ENCODE measurements around the gene NLN.

Gene NLN

DNA sequence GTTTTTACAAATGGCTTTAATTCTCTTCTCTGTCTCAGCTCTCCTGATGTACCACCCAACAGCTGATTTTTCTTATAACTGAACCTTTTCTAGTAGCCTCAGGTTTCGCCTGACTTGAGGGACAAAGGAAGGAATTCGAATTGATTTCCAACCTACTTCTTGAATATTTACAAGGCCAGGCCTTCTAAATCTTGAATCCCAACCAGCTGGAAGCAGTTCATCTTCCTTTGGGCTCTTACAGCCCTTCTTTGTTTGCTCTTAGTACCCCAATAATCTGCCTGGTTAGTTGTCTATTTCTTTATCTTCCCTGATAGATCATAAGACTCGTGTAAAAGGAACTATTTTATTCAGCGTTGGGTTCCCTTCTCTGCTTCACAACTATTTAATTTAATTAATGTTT lies 95.9 kb downstream of the NLN start:
- Histone ChIP-seq H3K9ac (ENCODE audit: low read depth, low read length) (no peak overlapping the region), H3K4me1 (ENCODE audit: insufficient read depth, low read length) (no peaks in the 10 kb centered on the region), H3K36me3 (ENCODE audit: insufficient read depth, low read length) (peaks cover 13% of the 10 kb centered on the region)

DNA sequence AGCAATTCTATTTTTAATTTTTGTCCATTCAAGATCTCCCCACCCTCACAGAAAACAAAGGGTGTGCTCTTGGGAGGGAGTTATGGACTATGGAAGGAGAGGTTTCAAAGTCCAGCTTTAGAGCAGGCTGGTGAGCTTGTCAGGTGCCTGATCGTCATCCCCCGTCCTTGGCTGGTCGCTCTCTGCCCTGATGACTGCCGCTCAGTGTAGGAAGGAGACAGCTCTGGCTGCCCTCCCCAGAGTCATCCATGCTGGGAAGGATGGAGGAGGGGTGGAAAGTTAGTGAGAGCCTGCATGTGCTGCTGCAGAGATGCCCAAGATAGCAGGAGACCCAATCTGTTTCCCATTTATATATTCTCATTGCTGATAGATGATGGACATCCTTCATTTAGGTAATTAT lies 96.6 kb downstream of the NLN start:
- H3K9ac ChIP-seq (ENCODE audit: low read depth, low read length): no peak overlapping the region
- peaks cover 11% of the 10 kb centered on the region for H3K36me3 ChIP-seq (ENCODE audit: insufficient read depth, low read length)
- H3K9me3 ChIP-seq (ENCODE audit: control insufficient read depth, insufficient read depth, low read length): no peaks in the 10 kb centered on the region
- no peaks in the 10 kb centered on the region for H3K4me1 ChIP-seq (ENCODE audit: insufficient read depth, low read length)

More for the DNA sequence above, 95.9 kb downstream of the NLN start:
- no peaks in the 10 kb centered on the region for H3K9me3 ChIP-seq (ENCODE audit: control insufficient read depth, insufficient read depth, low read length)

DNA sequence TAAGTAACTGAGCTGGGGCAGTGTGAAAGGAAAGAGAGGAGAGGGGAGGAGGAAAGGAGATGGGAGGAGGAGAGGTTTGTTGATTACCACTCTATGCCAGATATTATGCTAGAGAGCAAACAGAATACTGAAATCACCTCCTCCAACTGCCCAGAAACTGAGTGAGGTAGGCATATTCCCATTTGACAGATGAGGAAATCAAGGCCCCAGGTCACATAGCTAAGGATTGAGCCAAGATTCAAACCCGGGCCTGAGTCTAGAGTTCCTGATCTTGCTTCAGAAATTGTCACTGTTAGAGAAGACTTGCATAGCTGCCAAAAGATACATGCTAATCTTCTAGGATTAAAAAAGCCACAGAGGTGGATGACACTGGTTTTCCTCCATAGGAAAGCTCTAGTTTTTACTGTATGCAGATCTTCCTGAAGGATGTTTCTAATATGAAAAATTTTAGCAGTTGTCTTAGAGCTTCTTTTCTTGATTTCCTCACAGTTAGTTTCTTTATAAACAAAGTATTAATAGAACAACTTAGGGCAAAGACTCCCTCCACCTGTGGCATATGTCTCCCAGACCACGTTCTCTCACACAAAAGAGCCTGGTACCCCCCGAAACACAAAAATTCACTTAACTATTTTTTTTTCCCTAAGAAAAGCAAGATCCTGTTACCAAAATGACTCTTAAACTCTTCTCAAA lies 97.4 kb downstream of the NLN start:
- no peak overlapping the region for H3K9ac ChIP-seq (ENCODE audit: low read depth, low read length)
- H3K4me1 ChIP-seq (ENCODE audit: insufficient read depth, low read length): no peaks in the 10 kb centered on the region
- H3K9me3 ChIP-seq (ENCODE audit: control insufficient read depth, insufficient read depth, low read length): no peaks in the 10 kb centered on the region
- H3K36me3 ChIP-seq (ENCODE audit: insufficient read depth, low read length): peaks cover 7% of the 10 kb centered on the region

DNA sequence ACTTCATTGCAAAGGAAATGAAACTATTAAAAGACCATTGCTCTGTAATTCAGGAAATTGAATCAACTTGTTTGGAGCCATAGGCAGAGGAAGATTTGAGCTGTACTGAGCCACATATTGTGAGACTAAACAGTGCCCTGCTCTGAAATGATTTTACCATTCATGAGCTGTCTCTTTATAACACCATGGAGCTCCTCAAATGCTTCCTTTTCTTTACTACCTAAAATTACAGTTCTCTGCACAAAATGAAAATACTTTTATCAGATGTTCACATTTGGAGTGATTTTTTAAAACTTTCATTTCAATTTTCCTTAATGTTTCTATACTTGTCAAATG lies 97.9 kb downstream of the NLN start:
- no peaks in the 10 kb centered on the region for H3K4me1 ChIP-seq (ENCODE audit: insufficient read depth, low read length)
- no peak overlapping the region for H3K9ac ChIP-seq (ENCODE audit: low read depth, low read length)
- peaks cover 6% of the 10 kb centered on the region for H3K36me3 ChIP-seq (ENCODE audit: insufficient read depth, low read length)
- no peaks in the 10 kb centered on the region for H3K9me3 ChIP-seq (ENCODE audit: control insufficient read depth, insufficient read depth, low read length)

DNA sequence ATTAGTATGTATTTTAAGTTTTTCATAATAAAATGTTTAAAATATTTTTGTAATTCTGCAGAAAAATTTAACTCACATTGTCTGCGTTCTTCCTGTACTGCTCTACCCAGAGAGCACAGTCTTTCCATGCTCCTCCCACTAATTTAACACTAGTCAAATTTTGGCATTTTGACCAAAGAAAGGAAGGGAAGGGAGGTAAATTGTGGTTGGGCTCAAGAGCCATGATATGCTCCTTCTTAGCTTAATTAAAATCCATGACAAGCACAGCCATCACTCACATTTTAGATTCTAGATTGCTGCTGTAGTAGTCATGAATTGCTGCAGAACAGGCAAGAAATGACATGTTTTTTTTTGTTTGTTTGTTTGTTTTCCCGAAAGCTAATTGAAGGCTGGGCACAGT lies 98.4 kb downstream of the NLN start:
- no peaks in the 10 kb centered on the region for H3K9me3 ChIP-seq (ENCODE audit: control insufficient read depth, insufficient read depth, low read length)
- H3K4me1 ChIP-seq (ENCODE audit: insufficient read depth, low read length): no peaks in the 10 kb centered on the region
- peaks cover 1% of the 10 kb centered on the region for H3K36me3 ChIP-seq (ENCODE audit: insufficient read depth, low read length)
- H3K9ac ChIP-seq (ENCODE audit: low read depth, low read length): no peak overlapping the region

DNA sequence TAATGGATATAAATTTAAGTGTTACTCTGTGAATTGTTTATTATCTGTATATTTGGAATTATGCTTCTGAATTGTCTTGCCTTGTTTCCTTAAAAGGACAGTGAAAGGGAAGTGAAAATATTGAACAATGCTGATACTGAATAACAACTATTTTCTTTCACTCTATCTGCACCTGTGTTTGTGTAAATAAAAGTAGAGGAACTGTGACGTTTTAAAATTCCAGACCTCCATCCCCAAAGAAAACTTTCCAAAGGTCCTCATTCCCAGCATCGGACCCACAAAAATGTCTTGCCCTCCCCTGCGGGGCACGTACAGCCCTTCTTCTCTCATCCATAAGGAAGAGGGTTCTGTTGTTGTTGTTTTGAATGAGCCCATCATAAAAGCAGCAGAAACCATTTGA lies 100.0 kb downstream of the NLN start:
- no peaks in the 10 kb centered on the region; the same call in none of the 2 replicates for H3K36me3 ChIP-seq (ENCODE audit: insufficient read depth, low read length)
- H3K9ac ChIP-seq (ENCODE audit: low read depth, low read length): no peak overlapping the region
- no peaks in the 10 kb centered on the region for H3K4me1 ChIP-seq (ENCODE audit: insufficient read depth, low read length)
- H3K9me3 ChIP-seq (ENCODE audit: control insufficient read depth, insufficient read depth, low read length): no peaks in the 10 kb centered on the region

DNA sequence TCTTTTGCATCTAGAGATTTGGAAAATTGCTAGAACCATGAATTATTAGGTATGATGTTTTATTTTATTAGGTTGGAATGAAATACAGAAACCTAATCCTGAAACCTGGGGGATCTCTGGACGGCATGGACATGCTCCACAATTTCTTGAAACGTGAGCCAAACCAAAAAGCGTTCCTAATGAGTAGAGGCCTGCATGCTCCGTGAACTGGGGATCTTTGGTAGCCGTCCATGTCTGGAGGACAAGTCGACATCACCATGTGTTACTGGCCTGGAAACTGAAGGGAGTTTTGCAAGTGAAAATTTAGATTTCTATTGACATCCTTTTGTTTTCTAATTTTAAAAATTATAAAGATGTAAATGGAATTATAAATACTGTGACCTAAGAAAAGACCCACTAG lies 100.7 kb downstream of the NLN start:
- no peaks in the 10 kb centered on the region; the same call in none of the 2 replicates for H3K36me3 ChIP-seq (ENCODE audit: insufficient read depth, low read length)
- no peaks in the 10 kb centered on the region for H3K4me1 ChIP-seq (ENCODE audit: insufficient read depth, low read length)

DNA sequence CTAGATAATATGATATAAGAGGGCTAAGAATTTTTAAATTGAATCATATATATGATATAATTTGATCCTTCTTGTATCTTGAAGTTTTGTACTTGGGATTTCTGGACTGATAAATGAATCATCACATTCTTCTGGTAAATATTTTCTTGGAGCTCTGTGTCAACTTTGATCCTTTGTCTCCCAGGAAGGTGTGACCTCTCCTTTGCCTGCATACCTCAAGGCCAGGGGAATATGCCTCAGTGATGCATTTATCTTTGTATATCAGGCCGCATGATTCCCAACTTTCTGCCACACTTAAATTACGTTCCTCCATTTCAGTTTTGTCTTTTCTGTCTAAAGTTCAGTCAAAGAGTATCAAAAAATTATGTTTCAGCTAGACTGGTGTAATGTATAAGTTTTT lies 101.2 kb downstream of the NLN start:
- Histone ChIP-seq H3K9me3 (ENCODE audit: control insufficient read depth, insufficient read depth, low read length) (no peaks in the 10 kb centered on the region), H3K36me3 (ENCODE audit: insufficient read depth, low read length) (no peaks in the 10 kb centered on the region; the same call in none of the 2 replicates), H3K9ac (ENCODE audit: low read depth, low read length) (no peak overlapping the region), H3K4me1 (ENCODE audit: insufficient read depth, low read length) (no peaks in the 10 kb centered on the region)

More for the DNA sequence above, 100.7 kb downstream of the NLN start:
- H3K9me3 ChIP-seq (ENCODE audit: control insufficient read depth, insufficient read depth, low read length): no peaks in the 10 kb centered on the region
- no peak overlapping the region for H3K9ac ChIP-seq (ENCODE audit: low read depth, low read length)

DNA sequence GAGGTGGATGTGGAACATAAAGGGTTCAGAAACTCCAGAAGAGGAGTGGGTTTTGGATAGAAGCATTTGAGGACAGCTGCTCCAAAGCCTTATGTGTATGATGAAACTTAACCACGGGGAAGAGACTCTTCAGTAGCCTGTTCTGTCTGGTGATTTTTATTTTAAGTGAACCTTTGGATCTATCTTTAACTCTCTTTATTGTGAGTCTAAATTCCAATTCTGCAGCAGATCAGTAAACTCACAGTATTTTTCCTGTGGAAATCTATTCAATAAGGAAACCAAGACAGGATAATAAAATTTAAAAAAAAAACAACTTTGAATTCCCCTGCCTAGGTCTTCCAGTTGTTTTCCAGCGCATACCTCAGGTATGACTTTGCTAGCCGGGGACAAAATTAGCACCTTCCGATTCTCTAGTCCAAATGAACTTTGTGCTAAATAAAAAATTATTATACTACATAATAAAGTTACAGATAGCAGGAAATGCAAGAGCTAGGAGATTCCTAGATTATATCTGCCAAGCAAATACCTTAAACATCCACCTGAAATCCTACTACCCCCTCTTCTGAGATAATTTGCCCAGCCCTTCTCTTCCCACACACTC lies 101.9 kb downstream of the NLN start:
- no peaks in the 10 kb centered on the region for H3K4me1 ChIP-seq (ENCODE audit: insufficient read depth, low read length)
- H3K9me3 ChIP-seq (ENCODE audit: control insufficient read depth, insufficient read depth, low read length): no peaks in the 10 kb centered on the region
- no peak overlapping the region for H3K9ac ChIP-seq (ENCODE audit: low read depth, low read length)
- H3K36me3 ChIP-seq (ENCODE audit: insufficient read depth, low read length): no peaks in the 10 kb centered on the region; the same call in none of the 2 replicates

DNA sequence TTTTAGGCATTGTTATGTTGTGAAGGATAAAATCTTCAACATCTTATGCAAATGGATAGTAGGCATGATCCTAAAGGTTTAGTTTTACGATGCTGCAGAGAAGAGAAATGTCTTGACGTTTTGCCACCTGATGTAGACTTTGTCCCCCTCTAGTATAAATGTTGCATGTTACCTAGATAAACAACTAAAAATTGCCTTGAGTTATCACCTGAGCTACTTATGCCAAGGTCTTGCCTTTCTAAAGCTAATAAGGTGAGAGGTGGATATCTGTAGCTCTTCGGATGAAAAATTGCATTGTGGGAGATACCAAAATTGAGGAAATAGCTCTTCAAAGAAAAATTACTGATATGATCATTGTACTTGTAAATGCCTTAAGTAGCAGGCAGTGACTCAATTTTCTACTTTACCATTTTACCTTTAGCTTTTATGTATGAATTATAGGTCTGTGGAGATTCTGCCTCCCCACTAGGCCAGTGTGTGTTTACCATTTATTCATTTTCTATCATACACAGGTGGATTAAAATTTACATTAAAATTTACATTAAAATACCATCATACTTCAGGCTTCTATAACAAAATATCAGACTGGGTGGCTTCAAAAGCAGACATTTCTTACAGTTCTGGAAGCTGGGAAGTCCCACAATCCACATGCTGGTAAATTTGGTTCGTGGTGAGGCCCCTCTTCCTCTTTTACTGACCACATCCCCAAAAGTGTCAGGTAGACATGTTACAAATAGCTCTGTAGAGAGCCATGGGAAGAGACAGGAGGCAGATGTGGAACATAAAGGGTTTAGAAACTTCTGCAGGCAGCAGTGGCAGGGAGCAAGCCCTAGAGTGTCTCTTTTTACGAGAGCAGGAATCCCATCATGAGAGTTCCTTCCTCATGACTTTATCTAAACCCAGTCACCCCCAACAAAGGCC lies 103.7 kb downstream of the NLN start:
- Histone ChIP-seq H3K9ac (ENCODE audit: low read depth, low read length) (no peak overlapping the region), H3K36me3 (ENCODE audit: insufficient read depth, low read length) (no peaks in the 10 kb centered on the region; the same call in none of the 2 replicates), H3K9me3 (ENCODE audit: control insufficient read depth, insufficient read depth, low read length) (no peaks in the 10 kb centered on the region), H3K4me1 (ENCODE audit: insufficient read depth, low read length) (peaks cover under 1% of the 10 kb centered on the region; the same call in 1 of the 2 replicates)

DNA sequence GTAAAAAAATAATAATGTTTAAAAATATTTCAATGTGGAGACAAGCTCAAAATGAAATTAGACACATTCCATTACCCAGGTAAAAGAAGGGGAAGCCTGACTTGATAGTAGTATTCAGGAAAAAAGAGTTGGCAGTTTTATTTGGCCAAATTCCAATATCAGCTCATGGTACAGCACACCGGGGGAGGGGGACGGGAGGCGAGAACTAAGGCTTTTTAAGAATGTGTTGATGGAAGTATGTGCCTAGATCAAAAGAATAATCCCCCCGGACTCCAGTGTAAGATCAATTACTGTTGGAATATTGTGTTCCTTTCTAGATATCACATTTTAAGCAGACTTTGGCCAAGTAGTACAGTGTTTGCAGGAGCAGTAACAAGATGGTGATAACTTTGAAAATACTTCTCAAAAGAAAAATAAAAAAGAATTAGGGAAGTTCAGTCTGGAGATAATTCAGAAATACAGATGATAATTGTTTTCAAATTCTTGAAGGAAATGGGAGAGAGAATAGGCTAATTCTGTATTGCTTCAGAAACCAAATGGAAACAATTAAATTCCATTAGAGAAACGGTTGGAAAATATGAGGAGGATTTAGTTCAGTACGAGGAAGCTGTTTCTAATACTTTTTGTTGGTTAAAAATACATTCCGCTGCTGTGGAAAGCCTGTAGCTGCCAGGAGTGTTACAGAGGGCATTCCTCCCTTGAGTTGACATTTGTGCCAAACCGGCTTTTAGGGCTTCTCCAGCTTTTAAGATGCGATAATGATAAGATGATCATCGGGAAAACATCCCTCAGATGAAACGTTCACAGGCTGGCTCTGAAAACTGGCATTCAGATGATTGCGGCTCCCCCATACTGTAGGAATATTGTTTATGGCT lies 106.3 kb downstream of the NLN start:
- H3K36me3 ChIP-seq (ENCODE audit: insufficient read depth, low read length): no peaks in the 10 kb centered on the region; the same call in none of the 2 replicates
- peaks cover 4% of the 10 kb centered on the region; the same call in 1 of the 2 replicates for H3K4me1 ChIP-seq (ENCODE audit: insufficient read depth, low read length)
- H3K9me3 ChIP-seq (ENCODE audit: control insufficient read depth, insufficient read depth, low read length): no peaks in the 10 kb centered on the region
- H3K9ac ChIP-seq (ENCODE audit: low read depth, low read length): no peak overlapping the region

DNA sequence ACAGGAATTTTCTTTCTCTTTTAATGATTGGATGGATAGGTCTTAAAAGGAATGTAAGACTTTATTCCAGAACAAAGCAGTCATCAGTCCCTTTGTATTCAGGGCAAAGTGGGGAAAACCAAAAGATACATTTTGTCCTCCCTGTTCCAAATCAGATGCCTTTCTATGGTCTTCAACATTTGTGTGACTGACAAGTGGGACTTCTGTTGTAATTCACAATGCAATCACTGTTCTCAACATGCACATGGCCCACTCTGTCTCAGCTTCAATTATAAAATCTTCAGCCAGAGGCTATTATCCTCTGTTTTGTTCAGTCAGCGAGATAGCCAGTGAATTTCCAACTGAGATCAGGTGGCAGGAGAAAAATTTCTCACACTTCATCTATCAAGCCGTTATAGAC lies 108.9 kb downstream of the NLN start:
- Histone ChIP-seq H3K9ac (ENCODE audit: low read depth, low read length) (no peak overlapping the region), H3K36me3 (ENCODE audit: insufficient read depth, low read length) (no peaks in the 10 kb centered on the region; the same call in 1 of the 2 replicates), H3K4me1 (ENCODE audit: insufficient read depth, low read length) (peaks cover 4% of the 10 kb centered on the region; the same call in 1 of the 2 replicates), H3K9me3 (ENCODE audit: control insufficient read depth, insufficient read depth, low read length) (no peaks in the 10 kb centered on the region)

DNA sequence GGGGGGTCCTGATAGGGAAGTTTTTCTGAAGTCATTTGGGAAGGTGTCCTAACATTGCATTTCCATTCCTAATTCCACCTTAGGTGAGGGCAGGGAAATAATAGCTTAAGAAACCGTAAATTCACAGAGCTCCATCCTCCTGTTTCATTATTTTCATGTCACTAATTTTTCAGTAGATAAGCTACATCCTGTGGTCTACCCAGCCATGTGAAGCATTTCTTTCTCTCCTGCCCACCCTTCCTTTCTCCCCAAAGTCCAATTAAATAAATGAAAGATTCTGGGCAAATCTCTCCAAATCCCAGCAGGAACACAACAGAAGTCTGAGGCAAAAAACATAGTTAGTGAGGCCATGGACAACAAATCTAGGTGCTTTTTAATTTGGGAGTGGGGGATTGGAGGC lies 109.3 kb downstream of the NLN start:
- no peak overlapping the region for H3K9ac ChIP-seq (ENCODE audit: low read depth, low read length)
- H3K36me3 ChIP-seq (ENCODE audit: insufficient read depth, low read length): no peaks in the 10 kb centered on the region; the same call in 1 of the 2 replicates
- H3K4me1 ChIP-seq (ENCODE audit: insufficient read depth, low read length): peaks cover 4% of the 10 kb centered on the region; the same call in 1 of the 2 replicates
- H3K9me3 ChIP-seq (ENCODE audit: control insufficient read depth, insufficient read depth, low read length): no peaks in the 10 kb centered on the region

DNA sequence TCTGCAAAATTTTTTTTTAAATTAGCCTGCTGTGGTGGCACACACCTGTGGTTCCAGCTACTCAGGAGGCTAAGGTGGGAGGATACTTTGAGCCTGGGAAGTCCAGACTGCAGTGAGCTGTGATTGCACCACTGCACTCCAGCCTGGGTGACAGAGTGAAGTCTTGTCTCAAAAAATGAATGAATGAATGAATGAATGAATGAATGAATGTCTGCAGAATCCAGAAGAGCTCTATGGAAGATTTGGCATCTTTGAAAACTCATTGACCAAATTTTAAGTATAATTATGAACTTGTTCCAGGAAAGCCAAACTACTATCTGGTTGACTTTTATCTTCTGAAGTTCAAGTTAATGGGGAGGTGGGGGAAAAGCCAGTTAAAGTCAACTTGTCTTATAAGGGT lies 110.1 kb downstream of the NLN start:
- no peaks in the 10 kb centered on the region; the same call in 1 of the 2 replicates for H3K36me3 ChIP-seq (ENCODE audit: insufficient read depth, low read length)
- H3K9me3 ChIP-seq (ENCODE audit: control insufficient read depth, insufficient read depth, low read length): no peaks in the 10 kb centered on the region
- H3K4me1 ChIP-seq (ENCODE audit: insufficient read depth, low read length): peaks cover 4% of the 10 kb centered on the region; the same call in 1 of the 2 replicates

More for the DNA sequence above, 110.1 kb downstream of the NLN start:
- H3K9ac ChIP-seq (ENCODE audit: low read depth, low read length): no peak overlapping the region

All from ES-I3 (cell line).